Measurements from ENCODE around the gene COL9A1.

The COL9A1 gene

GRCh38 chr6:70171236-70171635, 131.6 kb downstream of the COL9A1 start:
- no peak for DNase-seq (ENCODE audit: low read depth)

GRCh38 chr6:70168681-70169377, 134.1 kb downstream of the COL9A1 start:
- DNase-seq (ENCODE audit: low read depth) = no peak

Measured in HS-5 (cell line).